ENCODE measurements around the gene IRF7.

Gene IRF7

GRCh38 chr11:620201-620600, 4.5 kb upstream of the IRF7 start:
- H3K4me3 ChIP-seq (ENCODE audit: low read depth, low read length): no peak overlapping the region
- TF ChIP-seq MAX (IDR thresholded peaks at IDR 0.05; ENCODE audit: low read depth, low read length) (no peak), CTCF (IDR thresholded peaks at IDR 0.05; ENCODE audit: low read depth, low read length) (no peak)
- DNase-seq (ENCODE audit: low read depth): no peak

GRCh38 chr11:619628-620050, 3.9 kb upstream of the IRF7 start:
- no peak for TF ChIP-seq CTCF (IDR thresholded peaks at IDR 0.05; ENCODE audit: low read depth, low read length)
- TF ChIP-seq MYC (IDR thresholded peaks at IDR 0.05; ENCODE audit: low read depth, low read length): no peak
- no peak for TF ChIP-seq MAX (IDR thresholded peaks at IDR 0.05; ENCODE audit: low read depth, low read length)
- no peak for TF ChIP-seq POLR2A (IDR thresholded peaks at IDR 0.05; ENCODE audit: extremely low read depth, insufficient read length)
- no peak overlapping the region for H3K4me3 ChIP-seq (ENCODE audit: low read depth, low read length)
- DNase-seq (ENCODE audit: low read depth): no peak

GRCh38 chr11:618856-619627, 3.3 kb upstream of the IRF7 start:
- no peak for TF ChIP-seq POLR2A (IDR thresholded peaks at IDR 0.05; ENCODE audit: extremely low read depth, insufficient read length)
- TF ChIP-seq CTCF (IDR thresholded peaks at IDR 0.05; ENCODE audit: low read depth, low read length): no peak
- no peak for TF ChIP-seq MYC (IDR thresholded peaks at IDR 0.05; ENCODE audit: low read depth, low read length)
- TF ChIP-seq MAX (IDR thresholded peaks at IDR 0.05; ENCODE audit: low read depth, low read length): no peak
- no peak overlapping the region for H3K4me3 ChIP-seq (ENCODE audit: low read depth, low read length)
- DNase-seq (ENCODE audit: low read depth): no peak

GRCh38 chr11:617912-618682, 2.3 kb upstream of the IRF7 start:
- no peak for DNase-seq (ENCODE audit: low read depth)
- no peak for TF ChIP-seq MAX (IDR thresholded peaks at IDR 0.05; ENCODE audit: low read depth, low read length)
- no peak for TF ChIP-seq POLR2A (IDR thresholded peaks at IDR 0.05; ENCODE audit: extremely low read depth, insufficient read length)
- no peak for TF ChIP-seq MYC (IDR thresholded peaks at IDR 0.05; ENCODE audit: low read depth, low read length)
- TF ChIP-seq CTCF (IDR thresholded peaks at IDR 0.05; ENCODE audit: low read depth, low read length): no peak
- no peak overlapping the region for H3K4me3 ChIP-seq (ENCODE audit: low read depth, low read length)

- no peak overlapping the region for H3K4me3 ChIP-seq (ENCODE audit: low read depth, low read length)
- no peak for DNase-seq (ENCODE audit: low read depth)
- TF ChIP-seq CTCF (IDR thresholded peaks at IDR 0.05; ENCODE audit: low read depth, low read length): no peak
- no peak for TF ChIP-seq MAX (IDR thresholded peaks at IDR 0.05; ENCODE audit: low read depth, low read length)
- no peak for TF ChIP-seq POLR2A (IDR thresholded peaks at IDR 0.05; ENCODE audit: extremely low read depth, insufficient read length)
- no peak for TF ChIP-seq MYC (IDR thresholded peaks at IDR 0.05; ENCODE audit: low read depth, low read length)
Observed at GRCh38 chr11:617199-617911, 1.6 kb upstream of the IRF7 start.
